ENCODE measurements around the gene GDF15.
"Not testable (repeated sequence)": the region's sequence is repeated elsewhere in the genome, so short reads cannot be mapped to it uniquely, and the experiment has no call there.

The GDF15 gene

GRCh38 chr19:18364826-18365528 lies 21.0 kb upstream of the GDF15 start:
- DNase-seq = no peak

GRCh38 chr19:18366021-18366435 lies 19.9 kb upstream of the GDF15 start:
- DNase-seq = no peak

GRCh38 chr19:18368504-18369222 lies 17.3 kb upstream of the GDF15 start:
- no peak for DNase-seq

DNA sequence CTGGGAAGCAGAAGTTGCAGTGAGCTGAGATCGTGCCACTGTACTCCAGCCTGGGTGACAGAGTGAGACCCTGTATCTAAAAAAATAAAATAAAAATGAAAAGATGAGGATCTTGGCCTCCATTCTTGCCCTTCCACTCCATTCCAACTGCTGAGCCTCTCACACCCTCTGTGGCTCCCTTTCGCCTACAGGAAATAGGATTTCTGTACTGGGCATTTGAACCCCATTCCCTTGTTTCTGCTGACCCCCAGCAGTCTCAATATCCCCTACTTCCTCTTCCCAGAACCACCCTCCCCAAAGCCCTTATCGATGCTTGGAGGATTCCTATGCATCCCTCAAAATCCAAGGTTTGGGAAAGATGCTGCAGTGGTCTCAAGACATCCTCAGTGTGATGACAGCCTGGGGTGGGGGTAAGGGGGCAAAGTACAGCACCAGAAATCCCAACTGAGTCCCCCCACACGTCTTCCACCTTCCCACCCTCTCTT lies 12.5 kb upstream of the GDF15 start:
- DNase-seq = no peak

DNA sequence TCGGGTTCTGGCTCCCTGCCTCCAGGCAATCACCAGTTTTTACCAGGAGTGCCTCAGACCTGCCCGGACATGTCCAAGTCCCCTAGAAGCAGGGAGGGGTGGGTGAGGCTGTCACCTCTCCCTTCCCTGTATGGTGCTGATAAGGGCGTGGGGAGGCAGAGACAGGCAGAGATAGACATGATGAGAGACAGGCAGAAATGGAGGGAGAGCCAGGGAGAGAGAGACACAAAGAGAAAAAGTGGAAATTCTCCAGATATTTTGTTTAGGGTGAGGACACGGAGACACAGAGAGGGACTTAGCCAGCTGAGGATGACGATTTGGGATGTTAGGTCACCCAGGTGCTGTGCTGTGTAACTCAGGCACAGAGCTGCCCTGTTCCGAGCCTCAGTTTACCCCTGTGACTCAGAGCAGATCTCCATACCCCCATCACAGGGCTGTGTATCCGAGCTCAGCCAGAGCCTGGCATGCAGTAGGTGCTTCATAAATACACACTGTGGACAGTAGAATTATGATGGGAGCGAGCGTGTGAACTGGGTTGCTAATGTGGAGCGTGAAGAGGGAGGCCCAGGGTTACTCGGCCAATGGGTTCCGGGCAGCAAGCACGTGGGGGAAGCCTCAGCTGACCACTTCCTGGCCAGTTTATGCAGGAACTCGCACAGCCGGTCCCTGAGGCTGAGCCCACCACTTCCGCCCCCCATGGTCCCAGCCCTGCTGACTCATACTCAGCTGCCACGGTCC lies 11.9 kb upstream of the GDF15 start:
- DNase-seq = no peak

DNA sequence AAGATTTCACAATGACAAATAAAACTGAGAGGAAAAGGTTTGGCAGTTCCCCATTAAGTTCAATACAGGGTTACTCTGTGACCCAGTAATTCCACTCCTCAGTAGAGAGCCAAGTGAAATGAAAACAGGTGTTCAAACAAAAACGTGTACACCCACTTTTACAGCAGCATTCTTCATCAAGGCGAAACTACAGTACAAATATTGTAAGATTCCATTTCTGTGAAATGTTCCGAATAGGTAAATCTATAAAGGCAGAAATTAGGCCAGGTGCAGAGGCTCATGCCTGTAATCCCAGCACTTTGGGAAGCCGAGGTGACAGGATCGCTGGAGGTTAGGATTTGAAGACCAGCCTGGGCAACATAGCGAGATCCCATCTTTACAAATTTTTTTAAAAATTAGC lies 8.9 kb upstream of the GDF15 start:
- DNase-seq = no peak

- no peak for DNase-seq
Observed at GRCh38 chr19:18379803-18380747, 5.9 kb upstream of the GDF15 start.

DNA sequence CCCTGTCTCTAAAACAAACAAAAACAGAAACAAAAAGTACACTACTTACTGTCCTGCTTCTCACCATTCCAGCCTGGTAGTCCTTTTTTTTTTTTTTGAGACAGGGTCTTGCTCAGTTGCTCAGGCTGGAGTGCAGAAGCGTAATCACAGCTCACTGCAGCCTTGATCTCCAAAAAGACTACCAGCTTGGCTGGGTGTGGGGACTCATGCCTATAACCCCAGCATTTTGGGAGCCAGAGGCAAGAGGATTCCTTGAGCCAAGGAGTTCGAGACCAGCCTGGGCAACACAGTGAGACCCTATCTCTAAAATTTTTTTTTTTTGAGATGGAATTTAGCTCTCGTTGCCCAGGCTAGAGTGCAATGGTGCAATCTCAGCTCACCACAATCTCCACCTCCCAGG lies 5.1 kb upstream of the GDF15 start:
- DNase-seq = no peak

GRCh38 chr19:18383622-18384021 lies 2.3 kb upstream of the GDF15 start:
- not testable (repeated sequence) for DNase-seq

- no peak for DNase-seq
Observed at GRCh38 chr19:18384775-18385174, 1.2 kb upstream of the GDF15 start.

DNA sequence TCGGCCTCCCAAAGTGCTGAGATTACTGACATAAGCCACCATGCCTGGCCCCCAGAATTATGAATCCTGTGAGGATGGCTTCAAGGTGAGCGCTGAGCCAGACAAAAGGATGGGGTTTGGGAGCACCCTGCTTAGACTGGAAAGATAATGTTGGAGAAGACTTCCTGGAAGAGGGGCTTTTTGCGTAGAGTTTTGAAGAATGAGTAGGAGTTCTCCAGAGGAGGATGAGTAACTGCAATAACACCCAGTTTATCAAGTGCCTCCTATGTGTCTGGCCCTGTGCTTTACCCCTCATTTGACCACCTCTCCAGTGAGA lies 641 bp upstream of the GDF15 start:
- no peak for DNase-seq

GRCh38 chr19:18386543-18387271 lies 749 bp downstream of the GDF15 start:
- no peak for DNase-seq

GRCh38 chr19:18388100-18388959 lies 2.4 kb downstream of the GDF15 start:
- DNase-seq = peak; percentile 70

DNA sequence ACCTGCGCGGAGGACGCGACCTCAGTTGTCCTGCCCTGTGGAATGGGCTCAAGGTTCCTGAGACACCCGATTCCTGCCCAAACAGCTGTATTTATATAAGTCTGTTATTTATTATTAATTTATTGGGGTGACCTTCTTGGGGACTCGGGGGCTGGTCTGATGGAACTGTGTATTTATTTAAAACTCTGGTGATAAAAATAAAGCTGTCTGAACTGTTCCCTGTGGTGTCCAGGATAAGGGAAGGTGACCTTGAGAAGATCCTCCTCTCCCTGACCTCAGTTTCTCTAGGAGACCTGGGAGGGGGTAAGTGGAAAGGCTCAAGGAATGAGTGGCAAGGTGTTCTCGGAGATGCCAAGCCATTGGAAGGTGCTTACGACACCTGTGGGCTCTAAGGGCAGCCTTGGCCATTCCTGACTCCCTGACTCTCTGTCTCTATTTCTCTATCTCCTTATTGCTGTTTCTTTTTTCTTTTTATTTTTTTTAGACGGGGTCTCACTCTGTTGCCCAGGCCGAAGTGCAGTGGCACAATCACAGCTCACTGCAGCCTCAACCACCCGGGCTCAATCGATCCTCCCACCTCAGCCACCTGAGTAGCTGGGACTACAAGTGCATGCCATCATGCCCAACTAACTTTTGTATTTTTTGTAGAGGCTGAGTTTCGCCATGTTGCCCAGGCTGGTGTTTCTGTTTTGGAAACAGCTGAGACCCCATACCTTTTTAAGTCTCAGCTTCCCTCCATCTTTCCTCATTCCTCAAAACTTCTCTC lies 3.2 kb downstream of the GDF15 start:
- no peak for DNase-seq

DNA sequence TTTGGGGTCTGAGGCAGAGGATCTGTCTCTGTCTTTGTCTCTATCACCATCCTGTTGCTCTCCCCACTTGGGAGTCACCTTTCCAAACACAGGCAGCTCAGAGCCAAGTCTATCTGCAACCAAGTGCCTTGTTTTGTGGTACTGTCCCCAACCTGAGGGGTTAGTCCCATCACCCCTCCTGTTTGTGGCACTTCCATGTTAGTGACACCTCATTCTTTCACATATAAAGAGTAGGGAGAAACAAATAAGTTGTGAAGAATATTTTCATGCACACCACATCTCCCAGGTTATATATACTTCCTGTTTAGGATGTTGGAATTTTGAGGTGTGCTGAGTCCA lies 3.7 kb downstream of the GDF15 start:
- no peak for DNase-seq

GRCh38 chr19:18390065-18390907 lies 4.3 kb downstream of the GDF15 start:
- DNase-seq = no peak

GRCh38 chr19:18391509-18392075 lies 5.6 kb downstream of the GDF15 start:
- DNase-seq = no peak

- no peak for DNase-seq
Observed at GRCh38 chr19:18392417-18392816, 6.5 kb downstream of the GDF15 start.

- no peak for DNase-seq
Observed at GRCh38 chr19:18392926-18393325, 7.0 kb downstream of the GDF15 start.
